Stimulated activated CD8-positive, alpha-beta memory T cell treated with anti-CD3 and anti-CD28 coated beads, Interleukin-12 subunit alpha, Interleukin-12 subunit beta, amount 100 ng/mL, for 1 hour (primary cell): ENCODE results near the gene UACA.
"Not testable (repeated sequence)": the region's sequence is repeated elsewhere in the genome, so short reads cannot be mapped to it uniquely, and the experiment has no call there.

ENCODE experiments used
- DNase-seq: peaks from one replicate; pipeline ENCODE4 v3.0.0-alpha.2; 2020; ENCODE audit warnings: low read depth

Gene UACA

DNA sequence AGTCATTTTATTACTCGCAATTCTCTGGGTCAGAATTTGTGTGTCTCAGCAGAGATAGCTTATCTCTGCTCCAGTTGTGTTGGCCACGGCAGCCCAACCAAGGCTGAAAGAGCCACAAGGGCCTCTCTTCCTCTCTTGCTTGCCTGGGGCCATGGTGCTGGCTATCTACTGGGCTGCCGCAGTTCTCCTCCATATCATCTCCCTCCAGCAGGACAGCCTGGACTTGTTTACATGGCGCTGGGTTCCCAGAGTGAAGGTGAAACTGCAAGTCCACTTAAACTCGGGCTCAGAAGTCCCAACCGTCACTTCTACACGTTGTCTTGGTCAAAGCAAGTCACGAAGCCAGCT is 134.8 kb downstream of the UACA start:
- DNase-seq = no peak

GRCh38 chr15:70627734-70628548 is 135.4 kb downstream of the UACA start:
- DNase-seq = no peak

DNA sequence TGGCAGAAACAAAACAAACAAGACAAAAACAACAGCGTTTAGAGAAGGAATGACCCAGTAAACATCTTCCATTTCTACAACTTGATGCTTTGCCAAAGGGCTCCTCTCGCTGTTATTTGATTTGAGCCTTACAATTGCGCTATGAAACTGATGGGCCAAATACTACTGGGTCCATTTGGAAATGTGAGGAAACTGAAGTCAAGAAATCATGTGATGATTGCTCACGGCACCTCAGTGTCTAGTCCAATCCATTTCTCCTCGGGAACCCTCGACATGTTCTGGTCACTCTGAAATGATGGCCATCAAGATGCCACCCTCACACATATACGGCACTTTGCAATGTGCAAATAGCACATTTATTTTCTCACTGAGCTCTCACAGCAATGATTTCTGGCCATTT is 136.0 kb downstream of the UACA start:
- DNase-seq = no peak

DNA sequence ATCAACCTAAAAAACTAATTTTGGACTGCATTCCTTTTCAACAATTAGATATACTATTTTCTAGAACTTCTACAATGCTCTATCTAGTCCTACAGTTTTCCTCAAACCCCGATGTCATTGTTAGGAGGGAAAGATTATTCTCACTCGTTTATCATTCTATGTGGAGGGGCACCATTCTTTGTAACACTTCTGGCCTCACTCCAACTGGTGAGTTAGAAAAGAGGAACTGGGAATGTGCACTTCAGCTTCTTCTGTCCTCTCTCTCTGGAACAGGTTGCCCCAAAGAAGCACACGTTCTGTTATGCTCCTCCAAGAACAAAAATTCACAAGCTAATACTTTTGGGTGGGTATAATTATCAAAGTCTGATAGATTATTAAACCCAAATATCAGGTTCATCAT is 137.9 kb downstream of the UACA start:
- DNase-seq = no peak

DNA sequence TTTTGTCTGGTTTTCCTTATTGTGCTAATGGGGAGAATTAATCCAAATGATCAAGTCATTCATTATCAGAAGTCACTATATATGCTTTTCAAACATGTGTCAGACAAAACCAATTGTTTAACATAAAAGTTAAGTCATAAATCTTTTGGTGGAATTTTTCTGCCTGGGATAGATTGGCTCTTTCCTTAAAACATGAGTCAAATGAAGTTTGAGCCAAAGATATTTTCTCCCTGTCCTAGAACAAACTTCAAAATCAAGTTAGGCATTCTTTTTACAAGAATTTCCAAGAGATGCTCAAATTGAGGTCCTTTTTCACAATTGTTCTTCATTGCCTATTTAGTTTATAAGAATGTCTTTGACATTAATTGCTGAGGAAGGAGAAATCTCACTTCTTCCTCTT is 138.3 kb downstream of the UACA start:
- no peak for DNase-seq

DNA sequence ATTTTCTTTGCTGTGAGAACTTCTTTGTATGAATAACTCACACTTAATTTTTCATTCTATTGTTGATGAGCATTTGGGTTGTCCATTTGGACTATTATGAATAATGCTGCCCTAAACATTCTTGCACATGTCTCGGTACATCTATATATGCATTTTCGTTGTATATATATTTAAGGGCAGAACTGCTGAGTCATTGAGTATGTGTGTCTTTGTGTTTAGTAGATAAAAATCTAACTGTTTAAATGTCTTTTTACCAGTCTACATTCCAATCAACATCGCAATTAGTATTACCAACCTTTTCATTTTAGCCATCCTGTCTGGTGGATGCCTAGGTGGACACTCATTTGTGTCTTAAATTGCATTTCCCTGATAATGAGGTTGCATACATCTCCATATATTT is 144.4 kb downstream of the UACA start:
- no peak for DNase-seq

DNA sequence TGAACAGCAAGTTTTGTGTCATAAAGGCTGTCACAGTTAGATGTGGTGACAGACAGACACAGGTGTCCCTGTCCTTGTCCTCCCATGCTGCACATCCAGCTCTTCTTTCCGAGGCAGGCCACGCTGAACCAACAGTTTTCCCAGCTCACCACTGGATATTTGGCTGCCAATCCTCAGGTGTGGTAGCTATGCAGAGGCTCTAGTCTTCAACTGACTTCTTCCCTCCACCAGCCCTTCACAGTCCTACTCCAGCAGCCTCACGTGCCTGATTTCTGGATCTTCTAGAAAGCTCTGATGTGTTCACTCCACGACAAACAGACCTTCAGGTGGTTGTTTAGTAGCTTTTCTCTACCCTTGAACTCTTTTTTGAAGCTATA is 145.5 kb downstream of the UACA start:
- no peak for DNase-seq

- no peak for DNase-seq
Measured at GRCh38 chr15:70617076-70617910, 146.1 kb downstream of the UACA start.

- DNase-seq = not testable (repeated sequence)
Measured at GRCh38 chr15:70616311-70616756, 147.0 kb downstream of the UACA start.

GRCh38 chr15:70615435-70616310 is 147.7 kb downstream of the UACA start:
- no peak for DNase-seq

- DNase-seq = no peak
Measured at GRCh38 chr15:70614221-70614620, 149.1 kb downstream of the UACA start.

DNA sequence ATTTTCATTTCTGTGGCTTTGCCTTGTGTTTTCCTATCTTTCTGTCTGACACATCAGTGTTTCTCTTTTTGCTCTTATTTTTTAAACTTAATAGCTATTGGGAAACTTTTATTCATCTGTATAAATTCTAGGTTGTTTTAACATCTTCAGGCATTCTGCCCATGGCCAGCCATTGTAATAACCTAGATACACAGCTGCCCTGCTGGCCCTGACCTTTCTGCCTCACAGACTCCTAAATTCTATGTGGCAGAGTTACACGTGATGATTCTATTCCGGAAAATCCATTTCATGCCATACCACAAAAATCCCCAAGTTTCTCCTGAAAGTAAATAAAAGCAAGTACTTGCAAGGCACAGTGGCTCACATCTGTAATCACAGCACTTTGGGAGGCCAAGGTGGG is 150.1 kb downstream of the UACA start:
- no peak for DNase-seq

DNA sequence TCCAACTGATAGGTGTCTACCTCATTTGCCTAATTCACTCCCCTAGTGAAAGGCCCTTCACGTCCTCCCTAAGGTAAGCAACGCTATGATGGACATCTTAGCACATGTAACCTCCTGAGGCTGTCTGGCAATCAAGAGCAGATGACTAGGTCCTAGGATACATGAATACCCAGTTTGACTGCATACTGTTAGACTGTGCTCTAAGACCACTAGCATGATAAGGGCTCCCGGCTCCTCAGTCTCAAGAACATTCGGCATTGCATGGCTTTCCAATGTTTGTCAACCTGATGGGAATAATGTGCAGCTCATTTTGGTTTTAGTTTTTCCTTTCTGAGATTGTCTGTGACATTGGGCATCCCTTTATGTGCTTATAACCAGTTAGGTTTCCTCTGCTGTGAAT is 152.1 kb downstream of the UACA start:
- DNase-seq = no peak

DNA sequence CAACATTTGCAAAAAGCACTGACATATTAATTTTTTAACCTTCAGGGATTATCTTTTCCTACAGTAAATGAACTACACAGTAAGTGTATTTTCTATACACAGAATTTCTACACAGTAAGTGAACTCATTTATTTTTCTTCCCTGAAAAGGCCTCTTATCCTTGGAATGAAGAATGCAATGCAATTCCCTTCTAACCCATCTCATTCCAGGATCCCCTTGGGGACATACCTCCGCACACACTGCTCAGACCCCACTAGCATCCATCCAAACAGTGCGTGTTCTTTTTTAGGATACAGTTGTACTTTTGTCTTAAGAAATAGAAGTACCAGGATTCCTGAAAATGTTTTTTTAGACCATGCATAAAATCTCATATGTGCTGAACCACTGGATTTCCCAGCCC is 152.8 kb downstream of the UACA start:
- DNase-seq = no peak

DNA sequence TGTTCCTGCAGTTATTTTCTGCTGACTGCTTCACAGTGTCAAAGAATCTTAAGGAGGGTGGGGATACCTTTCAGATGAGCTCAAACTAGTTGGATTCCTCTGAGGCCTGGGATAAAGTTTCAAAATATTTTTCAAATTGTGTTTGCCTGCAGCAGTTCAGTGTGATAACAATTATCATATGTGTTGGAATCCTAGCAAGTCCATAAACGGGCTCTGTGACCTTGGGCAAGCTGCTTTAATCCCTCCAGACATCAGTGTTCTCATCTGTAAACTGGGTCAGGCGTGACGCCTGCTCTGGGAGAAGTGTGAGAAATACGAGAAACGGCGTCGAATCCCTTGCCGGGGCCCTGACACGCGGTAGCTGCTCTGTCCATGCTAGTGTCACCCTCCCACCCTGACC is 153.5 kb downstream of the UACA start:
- DNase-seq = no peak

DNA sequence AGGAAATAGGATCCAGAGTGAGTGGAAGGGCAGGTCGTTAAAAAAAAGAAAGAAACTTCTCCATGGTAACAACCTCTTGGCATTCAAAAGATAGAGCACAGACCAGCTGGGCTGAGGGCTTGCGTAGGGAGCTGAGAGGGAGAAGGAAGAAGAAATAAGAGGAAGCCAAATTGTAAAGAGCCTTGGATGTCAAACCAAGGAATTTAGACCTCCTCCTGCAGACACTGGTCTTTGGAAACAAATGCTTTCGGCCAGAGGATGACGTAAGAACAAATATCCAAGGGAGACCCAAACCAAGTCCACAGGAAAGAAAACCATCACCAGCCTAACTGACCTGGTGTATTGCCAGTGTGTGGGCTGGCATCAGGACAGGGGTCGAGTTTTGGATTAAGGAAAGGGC is 155.2 kb downstream of the UACA start:
- no peak for DNase-seq

- DNase-seq = no peak
Measured at GRCh38 chr15:70605606-70606410, 157.6 kb downstream of the UACA start.

DNA sequence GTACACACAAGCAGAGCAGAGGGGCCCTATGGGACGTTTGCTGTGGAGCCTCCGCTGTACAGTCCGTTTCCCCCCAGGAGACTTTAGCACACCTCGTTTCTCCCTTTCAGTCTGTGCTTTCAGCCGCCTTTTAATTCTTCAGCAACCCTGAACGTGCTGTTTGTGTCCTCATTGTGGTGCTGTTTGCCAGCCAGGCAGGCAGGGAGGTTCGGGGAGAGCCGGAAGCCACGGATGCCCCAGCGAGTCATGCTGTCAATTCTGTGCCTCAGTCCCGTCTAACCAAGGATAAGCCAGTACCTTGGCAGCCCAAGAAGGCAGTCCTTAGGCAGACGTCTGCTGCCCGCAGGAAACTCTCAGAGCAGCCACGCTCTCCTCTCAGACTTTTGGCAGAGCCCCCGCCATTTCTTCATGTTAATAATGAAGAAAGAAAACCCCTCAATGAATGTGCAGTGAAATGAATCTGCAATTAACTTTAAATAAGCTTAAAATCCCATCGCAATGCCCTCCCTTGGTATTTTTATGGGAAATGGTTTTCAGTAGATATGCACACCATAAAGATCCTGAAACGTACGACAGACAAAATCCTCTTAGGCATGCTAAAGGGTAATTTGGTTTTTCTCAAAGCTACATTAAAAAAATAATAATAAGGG is 158.6 kb downstream of the UACA start:
- no peak for DNase-seq
